SIG-M5 (cell line): ENCODE data around the gene ZRANB3.
"Not testable (repeated sequence)": the region's sequence is repeated elsewhere in the genome, so short reads cannot be mapped to it uniquely, and the experiment has no call there.

Experiments
- DNase-seq: peaks from one replicate; lab custom pipeline; 2025; lab: John Stamatoyannopoulos, UW

ZRANB3 gene

GRCh38 chr2:135485441-135485840, 45.6 kb downstream of the ZRANB3 start:
- no peak for DNase-seq

GRCh38 chr2:135475128-135475527, 55.9 kb downstream of the ZRANB3 start:
- DNase-seq = no peak

DNA sequence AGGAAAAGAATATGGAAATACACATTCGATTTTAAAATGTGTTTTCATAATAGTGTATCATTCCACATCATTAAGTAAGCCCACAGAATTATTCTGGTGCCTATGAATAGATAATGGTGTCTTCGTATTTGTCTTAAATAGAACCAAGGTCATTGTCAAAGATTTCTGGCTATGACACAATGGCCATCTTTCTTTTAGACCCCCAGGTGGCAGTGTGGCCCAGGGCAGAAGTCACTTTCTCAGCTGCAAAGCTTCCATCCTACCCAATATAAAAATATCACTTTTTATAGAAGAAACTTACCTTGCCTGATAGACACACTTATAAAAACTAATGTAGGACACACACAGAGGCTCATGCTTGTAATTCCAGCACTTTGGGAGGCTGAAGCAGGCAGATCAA, 57.5 kb downstream of the ZRANB3 start:
- DNase-seq = no peak

DNA sequence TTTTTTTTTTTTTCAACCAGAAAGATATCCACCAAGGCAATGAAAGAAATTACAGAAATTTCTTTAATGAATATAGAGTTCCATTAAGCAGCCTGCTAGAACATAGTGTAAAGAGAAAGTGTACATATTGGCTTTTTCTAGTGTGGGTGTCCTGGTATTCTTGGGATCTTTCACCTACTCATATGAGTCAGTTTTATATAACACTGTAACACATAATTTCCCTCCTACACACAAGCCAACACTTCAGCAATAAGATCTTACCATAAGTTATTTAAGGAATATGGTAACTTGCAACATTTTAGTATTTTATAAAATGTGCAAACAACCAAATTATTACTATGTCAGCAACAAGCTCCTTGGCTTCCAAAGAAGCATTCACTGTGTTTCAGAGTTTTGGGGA, 59.9 kb downstream of the ZRANB3 start:
- no peak for DNase-seq

DNA sequence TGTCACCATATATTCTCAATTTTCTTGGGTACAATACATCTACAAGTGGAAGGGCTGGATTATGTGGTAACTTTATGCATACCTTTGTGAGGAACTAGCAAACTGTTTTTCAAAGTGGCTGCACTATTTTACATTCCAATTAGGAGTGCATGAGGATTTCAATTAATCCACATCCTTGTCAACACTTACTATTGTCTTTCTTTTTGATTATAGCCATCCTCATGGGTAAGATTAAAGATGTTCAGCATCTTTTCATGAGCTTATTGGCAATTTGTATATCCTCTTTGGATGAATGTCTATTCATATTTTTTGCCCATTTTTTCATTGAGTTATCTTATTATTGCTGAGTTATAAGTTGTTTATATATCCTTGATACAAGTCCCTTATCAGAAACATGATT, 73.7 kb downstream of the ZRANB3 start:
- DNase-seq = no peak

DNA sequence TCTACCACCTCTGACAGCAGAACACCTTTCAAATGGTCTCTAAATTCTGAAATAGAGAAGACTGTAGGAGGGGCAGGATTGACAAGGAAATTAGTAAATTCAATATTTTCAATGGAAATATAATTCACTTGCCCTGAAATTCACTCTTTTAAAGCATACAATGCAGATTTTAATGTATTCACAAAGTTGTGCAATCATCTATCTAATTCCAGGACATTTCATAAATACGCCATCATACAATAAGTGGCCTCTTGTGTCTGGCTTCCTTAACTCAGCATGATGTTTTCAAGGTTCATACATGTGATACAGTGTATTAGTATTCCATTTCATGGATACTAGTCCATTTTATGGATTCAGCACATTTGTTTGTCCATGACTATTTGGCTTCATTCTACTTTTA, 74.2 kb downstream of the ZRANB3 start:
- no peak for DNase-seq

DNA sequence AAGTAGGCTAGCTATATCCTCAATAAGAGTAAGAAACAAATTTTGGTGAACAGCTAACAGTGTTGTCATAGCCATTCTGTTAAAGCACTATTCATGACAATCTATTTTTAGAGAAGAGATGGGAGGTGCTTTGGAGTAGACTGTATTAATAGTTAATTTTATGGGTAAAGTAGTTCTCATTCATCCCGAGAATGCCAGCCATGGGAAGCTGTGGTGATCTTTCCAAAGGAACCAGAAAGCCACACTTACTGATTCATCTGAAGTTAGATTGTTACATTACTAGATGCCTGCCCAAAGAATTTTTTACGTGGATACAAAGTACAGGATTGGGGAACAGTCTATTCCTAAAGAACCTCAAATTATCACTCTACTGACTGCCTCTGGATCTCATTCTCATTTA, 74.6 kb downstream of the ZRANB3 start:
- no peak for DNase-seq

DNA sequence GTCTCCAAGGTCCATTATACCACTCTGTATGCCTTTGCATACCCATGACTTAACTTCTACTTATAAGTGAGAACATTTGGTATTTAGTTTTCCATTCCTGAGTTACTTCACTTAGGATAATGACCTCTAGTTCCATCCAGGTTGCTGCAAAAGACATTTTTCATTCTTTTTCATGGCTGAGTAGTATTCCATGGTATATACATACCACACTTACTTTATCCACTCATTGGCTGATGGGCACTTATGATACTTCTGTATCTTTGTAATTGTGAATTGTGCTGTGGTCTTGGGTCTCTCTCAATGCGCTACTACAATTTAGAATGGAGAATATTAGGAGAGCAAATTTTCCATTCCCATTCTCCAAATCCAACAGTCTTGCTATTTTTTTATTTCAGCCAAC, 76.4 kb downstream of the ZRANB3 start:
- no peak for DNase-seq

GRCh38 chr2:135453027-135453426, 78.0 kb downstream of the ZRANB3 start:
- not testable (repeated sequence) for DNase-seq

- DNase-seq = no peak
Observed at GRCh38 chr2:135451966-135452365, 79.1 kb downstream of the ZRANB3 start.

DNA sequence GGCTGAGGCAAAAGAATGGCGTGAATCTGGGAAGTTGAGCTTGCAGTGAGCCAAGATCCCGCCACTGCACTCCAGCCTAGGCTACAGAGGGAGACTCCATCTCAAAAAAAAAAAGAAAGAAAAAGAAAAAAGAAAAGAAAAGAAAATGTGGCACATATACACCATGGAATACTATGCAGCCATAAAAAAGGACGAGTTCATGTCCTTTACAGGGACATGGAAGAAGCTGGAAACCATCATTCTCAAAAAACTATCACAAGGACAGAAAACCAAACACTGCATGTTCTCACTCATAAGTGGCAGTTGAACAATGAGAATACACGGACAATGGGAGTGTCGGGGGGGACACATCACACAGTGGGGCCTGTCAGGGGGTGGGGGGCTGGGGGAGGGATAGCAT, 88.0 kb downstream of the ZRANB3 start:
- DNase-seq = not testable (repeated sequence)

DNA sequence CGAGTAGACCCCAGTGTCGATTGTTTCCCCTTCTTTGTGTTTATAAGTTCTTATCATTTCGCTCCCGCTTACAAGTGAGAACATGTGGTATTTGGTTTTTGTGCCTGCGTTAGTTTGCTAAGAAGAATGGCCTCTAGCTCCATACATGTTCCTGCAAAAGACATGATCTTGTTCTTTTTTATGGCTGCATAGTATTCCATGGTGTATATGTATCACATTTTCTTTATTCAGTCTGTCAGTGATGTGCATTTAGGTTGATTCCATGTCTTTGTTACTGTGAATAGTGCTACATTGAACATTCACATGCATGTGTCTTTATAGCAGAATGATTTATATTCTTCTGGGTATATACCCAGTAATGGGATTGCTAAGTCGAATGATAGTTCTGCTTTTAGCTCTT, 95.9 kb downstream of the ZRANB3 start:
- DNase-seq = not testable (repeated sequence)

DNA sequence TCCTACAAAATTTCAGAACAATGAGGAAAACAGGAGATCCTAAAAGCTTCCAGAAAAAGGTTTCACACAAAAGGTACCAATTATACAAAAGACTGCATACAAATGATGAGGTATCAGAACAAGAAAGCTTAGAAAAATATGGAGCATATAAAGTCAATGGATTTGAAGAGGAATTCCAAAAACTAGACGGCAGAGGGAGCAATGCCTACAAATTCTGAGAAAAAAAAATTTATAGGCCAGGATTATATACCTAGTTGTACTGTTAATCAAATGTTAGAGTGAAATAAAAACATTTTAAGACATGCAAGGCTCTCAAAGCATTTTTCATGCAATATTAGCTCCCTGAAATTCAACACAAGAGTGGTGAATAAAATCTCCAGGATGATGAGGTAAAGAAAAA, 106.2 kb downstream of the ZRANB3 start:
- DNase-seq = no peak

GRCh38 chr2:135422898-135423297, 108.1 kb downstream of the ZRANB3 start:
- no peak for DNase-seq

DNA sequence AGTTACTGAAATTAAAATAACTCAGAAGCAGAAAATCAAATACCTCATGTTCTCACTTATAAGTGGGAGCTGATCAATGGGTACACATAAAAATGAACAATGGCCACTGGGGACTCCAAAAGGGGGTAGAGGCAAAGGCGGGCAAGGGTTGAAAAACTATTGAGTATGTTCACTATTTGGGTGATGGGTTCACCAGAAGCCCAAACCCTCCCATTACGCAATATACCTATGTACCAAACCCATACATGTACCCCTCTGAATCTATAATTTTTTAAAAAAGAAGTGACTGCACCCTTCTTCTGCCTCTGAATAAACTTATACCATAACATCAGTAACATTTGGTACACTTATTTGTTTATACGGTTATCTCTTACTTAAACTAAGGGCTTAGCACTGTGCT, 119.4 kb downstream of the ZRANB3 start:
- DNase-seq = no peak

DNA sequence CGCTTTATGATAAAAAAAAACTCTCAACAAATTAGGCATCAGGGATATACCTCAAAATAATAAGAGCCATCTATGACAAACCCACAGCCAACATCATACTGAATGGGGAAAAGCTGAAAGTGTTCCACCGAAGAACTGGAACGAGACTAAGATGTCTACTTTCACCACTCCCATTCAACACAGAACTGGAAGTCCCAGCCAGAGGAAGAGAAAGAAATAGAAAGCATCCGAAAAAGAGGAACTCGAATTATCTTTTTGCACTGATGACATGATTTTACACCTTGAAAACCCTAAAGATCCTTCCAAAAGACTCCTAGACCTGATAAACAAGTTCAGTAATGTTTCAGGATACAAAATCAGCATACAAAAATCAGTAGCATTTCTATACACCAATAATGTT, 121.6 kb downstream of the ZRANB3 start:
- no peak for DNase-seq

- not testable (repeated sequence) for DNase-seq
Observed at GRCh38 chr2:135396259-135396658, 134.8 kb downstream of the ZRANB3 start.

- DNase-seq = no peak
Observed at GRCh38 chr2:135386993-135387392, 144.0 kb downstream of the ZRANB3 start.

DNA sequence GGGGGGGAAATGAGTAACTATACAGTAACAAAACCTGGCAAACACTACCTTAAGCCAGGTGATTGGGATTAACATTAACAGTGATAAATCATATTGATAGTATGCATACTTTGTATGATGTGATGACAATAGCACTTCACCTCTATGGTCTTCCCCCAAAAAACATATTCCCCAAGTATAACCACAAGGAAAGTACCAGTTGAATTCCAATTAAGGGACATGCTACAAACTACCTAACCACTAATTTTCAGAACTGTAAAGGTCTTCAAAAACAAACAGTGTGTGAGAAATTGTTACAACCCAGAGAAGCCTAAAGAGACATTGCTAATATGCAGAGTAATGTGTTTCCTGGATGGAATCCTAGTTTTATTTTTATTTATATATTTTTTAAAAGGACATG, 152.4 kb downstream of the ZRANB3 start:
- DNase-seq = no peak

DNA sequence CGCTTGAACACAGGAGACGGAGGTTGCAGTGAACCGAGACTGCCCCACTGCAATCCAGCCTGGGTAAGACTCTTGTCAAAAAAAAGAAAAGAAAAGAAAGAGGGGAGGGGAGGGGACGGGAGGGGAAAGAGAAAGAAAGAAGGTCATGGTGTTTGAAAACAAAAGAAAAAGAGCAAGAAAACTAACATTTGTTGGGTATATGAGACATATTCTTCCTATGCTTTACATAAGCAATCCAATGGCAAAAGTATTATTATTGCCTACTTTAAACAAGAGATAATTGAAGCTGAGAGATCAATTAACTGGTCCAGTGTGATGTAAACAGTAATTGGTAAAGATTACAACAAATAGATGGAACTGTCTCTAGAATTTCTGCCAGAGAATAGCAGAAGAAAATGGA, 157.3 kb downstream of the ZRANB3 start:
- no peak for DNase-seq

DNA sequence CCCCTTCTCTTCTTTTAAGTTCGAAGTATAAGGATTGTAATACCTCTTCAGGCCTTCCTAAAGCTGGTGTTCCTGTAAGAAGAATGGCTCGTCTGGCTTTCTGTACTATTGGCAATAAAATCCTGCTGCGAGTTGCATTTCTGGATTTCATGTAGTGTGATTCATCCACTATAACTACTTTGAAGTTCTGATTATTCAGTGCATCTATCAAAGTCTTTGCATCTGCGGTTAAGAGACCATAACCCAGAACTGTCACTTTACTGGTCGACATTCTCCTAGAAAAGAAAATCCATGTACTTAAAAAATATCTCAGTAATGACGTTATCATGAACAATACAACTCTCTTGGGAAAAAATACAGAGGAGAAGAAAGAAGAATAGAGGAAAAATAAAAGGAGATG, 181.1 kb downstream of the ZRANB3 start:
- DNase-seq = no peak

- not testable (repeated sequence) for DNase-seq
Observed at GRCh38 chr2:135348096-135348704, 182.8 kb downstream of the ZRANB3 start.

GRCh38 chr2:135337071-135337470, 193.9 kb downstream of the ZRANB3 start:
- no peak for DNase-seq

GRCh38 chr2:135335256-135335655, 195.8 kb downstream of the ZRANB3 start:
- DNase-seq = no peak

DNA sequence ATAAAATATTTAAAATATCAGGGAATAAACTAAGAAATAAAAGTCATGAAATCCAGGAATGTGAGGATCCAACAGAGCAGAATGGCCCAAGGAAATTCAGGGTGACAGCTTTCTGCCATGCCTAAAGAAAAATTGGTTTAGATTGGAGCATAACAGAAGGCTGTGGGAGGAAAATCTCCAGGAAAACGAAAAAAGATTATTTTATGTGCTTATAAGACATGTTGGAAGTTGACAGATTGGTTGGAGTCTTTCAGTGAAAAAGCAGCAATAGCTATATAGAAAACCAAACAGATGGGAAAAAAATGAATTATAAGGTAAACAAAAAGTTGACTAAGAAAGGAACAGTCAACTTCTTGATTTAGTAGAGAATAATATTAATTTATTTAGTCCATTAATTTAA, 203.9 kb downstream of the ZRANB3 start:
- no peak for DNase-seq
